C4-2B (cell line): ENCODE measurements around the gene PNMA8A.

Experiments used
- CTCF ChIP-seq: fragments of 450-650 bp; conservative IDR thresholded peaks from 2 replicates; pipeline ENCODE4 v1.5.1; 2017; ENCODE audit warnings: mild to moderate bottlenecking
- ZFX ChIP-seq: fragments of 450-650 bp; IDR thresholded peaks from 2 replicates; pipeline ENCODE4 v1.6.1; 2017

GRCh38 chr19:46447824-46448223 lies 23.5 kb downstream of the PNMA8A start:
- TF ChIP-seq ZFX: no peak
- no peak for TF ChIP-seq CTCF
